Type B pancreatic cell (in vitro differentiated cells): ENCODE data around the gene TRAF6. TPM values are rescaled to one million over a fixed set of nuclear protein-coding genes. Genes with fewer than 3 reads are reported as not detected.
"Not testable (repeated sequence)": the region's sequence is repeated elsewhere in the genome, so short reads cannot be mapped to it uniquely, and the experiment has no call there.

Experiments used
- DNase-seq: peaks from one replicate; pipeline ENCODE4 v3.0.0; 2021; ENCODE audit warnings: mixed read lengths; ENCODE audit not compliant: unreplicated experiment; ENCODE audit errors: extremely low spot score
- H3K27ac Mint-ChIP-seq: 2 replicates; pipeline ENCODE4 v1.8.0; 2021; ENCODE audit warnings: mild to moderate bottlenecking, mixed read lengths
- H3K27me3 Mint-ChIP-seq: 2 replicates; pipeline ENCODE4 v1.8.0; 2021; ENCODE audit warnings: mixed read lengths
- H3K36me3 Mint-ChIP-seq: 2 replicates; pipeline ENCODE4 v1.8.0; 2021; ENCODE audit warnings: mixed read lengths
- H3K4me1 Mint-ChIP-seq: one replicate; pipeline ENCODE4 v1.8.0; 2021; ENCODE audit warnings: mixed read lengths; ENCODE audit not compliant: unreplicated experiment
- H3K4me3 Mint-ChIP-seq: 2 replicates; pipeline ENCODE4 v1.8.0; 2021; ENCODE audit warnings: mild to moderate bottlenecking, mixed read lengths
- H3K9me3 Mint-ChIP-seq: 2 replicates; pipeline ENCODE4 v1.8.0; 2021; ENCODE audit warnings: mixed read lengths
- CTCF ChIP-seq: fragments of 200-600 bp; sonication (generic); conservative IDR thresholded peaks from 2 replicates; pipeline ENCODE4 v1.5.0; 2021; ENCODE audit warnings: antibody characterized with exemption, mild to moderate bottlenecking
- total RNA-seq: library from RNA; stranded (reverse); gene quantifications from 2 replicates; pipeline ENCODE4 v1.2.1, GENCODE V29; 2021; ENCODE audit warnings: low replicate concordance

Gene TRAF6
- total RNA-seq, 1 donor from 2014 or later, result 15.0 TPM

DNA sequence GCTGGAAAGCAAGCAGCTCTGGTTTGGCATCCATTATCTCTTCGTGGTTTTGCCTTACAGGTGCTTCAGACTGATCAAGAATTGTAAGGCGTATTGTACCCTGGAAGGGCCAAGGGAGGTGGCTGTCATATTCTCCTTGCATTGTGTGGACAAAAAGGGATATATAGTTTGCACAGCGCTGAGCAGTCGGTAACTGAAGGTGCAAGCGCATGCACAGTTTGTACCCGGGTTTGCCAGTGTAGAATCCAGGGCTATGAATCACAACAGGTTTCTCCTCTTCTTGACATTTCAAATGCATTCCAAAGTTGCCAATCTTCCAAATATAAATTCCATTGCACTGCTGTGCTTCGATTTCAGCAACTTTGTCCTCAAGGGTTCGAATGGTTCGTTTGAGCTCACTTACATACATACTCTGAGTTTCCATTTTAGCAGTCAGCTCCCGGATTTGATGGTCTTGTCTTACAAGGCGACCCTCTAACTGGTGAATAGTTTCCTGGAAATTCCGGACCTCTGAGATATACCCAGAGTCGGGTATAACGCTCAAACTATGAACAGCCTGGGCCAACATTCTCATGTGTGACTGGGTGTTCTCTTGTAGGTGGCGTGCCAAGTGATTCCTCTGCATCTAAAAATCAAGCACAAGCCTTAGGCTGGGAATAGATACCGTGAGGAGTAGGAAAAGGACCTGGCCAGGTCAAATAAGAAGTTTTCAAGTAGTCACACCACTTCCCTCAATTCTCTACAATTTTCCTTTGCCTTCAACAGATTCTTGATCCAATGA, 19.9 kb downstream of the TRAF6 start:
- H3K4me1 Mint-ChIP-seq, result no peaks in the 10 kb centered on the region
- no peak overlapping the region for H3K4me3 Mint-ChIP-seq
- no peak overlapping the region for H3K27ac Mint-ChIP-seq
- no peaks in the 10 kb centered on the region for H3K27me3 Mint-ChIP-seq
- H3K9me3 Mint-ChIP-seq, result no peaks in the 10 kb centered on the region
- H3K36me3 Mint-ChIP-seq, result peaks cover 40% of the 10 kb centered on the region
- no peak for TF ChIP-seq CTCF
- no peak for DNase-seq

DNA sequence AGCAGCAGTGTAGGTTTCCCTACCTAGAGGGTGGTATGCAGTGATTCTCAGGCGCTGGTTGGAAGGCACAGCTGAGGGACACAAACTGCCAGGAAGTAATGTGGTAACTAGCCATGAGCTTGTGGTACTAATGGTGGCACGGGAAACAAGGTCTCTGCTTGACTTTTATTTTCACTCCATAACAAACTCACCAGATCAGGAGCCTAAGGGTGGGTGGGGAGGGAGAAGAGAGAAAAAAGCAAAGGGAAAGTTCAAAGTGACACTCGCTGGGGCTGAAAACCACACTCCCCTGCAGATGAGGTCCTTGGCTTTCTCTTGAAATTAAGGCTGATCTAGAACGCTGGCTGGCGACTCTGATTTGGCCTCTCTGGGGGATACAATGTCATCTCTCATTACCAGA, 22.0 kb downstream of the TRAF6 start:
- peaks cover 41% of the 10 kb centered on the region for H3K36me3 Mint-ChIP-seq
- no peak for DNase-seq
- TF ChIP-seq CTCF, result no peak
- H3K27me3 Mint-ChIP-seq, result no peaks in the 10 kb centered on the region
- H3K27ac Mint-ChIP-seq, result no peak overlapping the region
- no peaks in the 10 kb centered on the region for H3K4me1 Mint-ChIP-seq
- no peaks in the 10 kb centered on the region for H3K9me3 Mint-ChIP-seq
- no peak overlapping the region for H3K4me3 Mint-ChIP-seq

GRCh38 chr11:36487619-36488018, 22.5 kb downstream of the TRAF6 start:
- no peak for TF ChIP-seq CTCF
- no peak overlapping the region for H3K4me3 Mint-ChIP-seq
- no peak overlapping the region for H3K27ac Mint-ChIP-seq
- H3K9me3 Mint-ChIP-seq, result no peaks in the 10 kb centered on the region
- no peaks in the 10 kb centered on the region for H3K4me1 Mint-ChIP-seq
- no peak for DNase-seq
- peaks cover 39% of the 10 kb centered on the region for H3K36me3 Mint-ChIP-seq
- no peaks in the 10 kb centered on the region for H3K27me3 Mint-ChIP-seq

- no peak for DNase-seq
- Mint-ChIP-seq H3K4me1 (no peaks in the 10 kb centered on the region), H3K27ac (no peak overlapping the region), H3K4me3 (no peak overlapping the region), H3K9me3 (no peaks in the 10 kb centered on the region), H3K27me3 (no peaks in the 10 kb centered on the region), H3K36me3 (peaks cover 24% of the 10 kb centered on the region)
- TF ChIP-seq CTCF, result no peak
Observed at GRCh38 chr11:36485298-36486002, 24.6 kb downstream of the TRAF6 start.

GRCh38 chr11:36483042-36483441, 27.0 kb downstream of the TRAF6 start:
- H3K9me3 Mint-ChIP-seq, H3K4me3 Mint-ChIP-seq, H3K27me3 Mint-ChIP-seq, H3K27ac Mint-ChIP-seq, DNase-seq, H3K4me1 Mint-ChIP-seq: not testable (repeated sequence)
- peaks cover 11% of the 10 kb centered on the region for H3K36me3 Mint-ChIP-seq

GRCh38 chr11:36480833-36481232, 29.2 kb downstream of the TRAF6 start:
- no peak for TF ChIP-seq CTCF
- H3K36me3 Mint-ChIP-seq, result peaks cover 3% of the 10 kb centered on the region

More at GRCh38 chr11:36480833-36481232, 29.2 kb downstream of the TRAF6 start:
- Mint-ChIP-seq H3K27ac (no peak overlapping the region), H3K4me3 (no peak overlapping the region), H3K4me1 (peaks cover 6% of the 10 kb centered on the region), H3K9me3 (no peaks in the 10 kb centered on the region), H3K27me3 (no peaks in the 10 kb centered on the region)
- no peak for DNase-seq
